Stimulated activated CD8-positive, alpha-beta memory T cell treated with anti-CD3 and anti-CD28 coated beads, Interleukin-4, amount 100 ng/mL, for 24 hours (primary cell): ENCODE data around the gene VSIG2.
A peak's percentile ranks its signal among the peaks of the same experiment; 100 is the strongest.

Experiments
- DNase-seq: peaks from one replicate; pipeline ENCODE4 v3.0.0-alpha.2; 2020; ENCODE audit warnings: low read depth

Gene VSIG2

GRCh38 chr11:124748481-124749343 lies 3.3 kb downstream of the VSIG2 start:
- no peak for DNase-seq

- DNase-seq: no peak
Observed at GRCh38 chr11:124748100-124748418, 4.0 kb downstream of the VSIG2 start.

GRCh38 chr11:124747406-124748099 lies 4.5 kb downstream of the VSIG2 start:
- no peak for DNase-seq

- DNase-seq: peak; percentile 59
Observed at GRCh38 chr11:124746621-124747243, 5.3 kb downstream of the VSIG2 start.

- no peak for DNase-seq
Observed at GRCh38 chr11:124745835-124746620, 6.0 kb downstream of the VSIG2 start.

GRCh38 chr11:124745270-124745834 lies 6.7 kb downstream of the VSIG2 start:
- DNase-seq: no peak

GRCh38 chr11:124743050-124743449 lies 9.0 kb downstream of the VSIG2 start:
- no peak for DNase-seq

GRCh38 chr11:124742555-124742954 lies 9.5 kb downstream of the VSIG2 start:
- no peak for DNase-seq

GRCh38 chr11:124740277-124740882 lies 11.7 kb downstream of the VSIG2 start:
- no peak for DNase-seq

GRCh38 chr11:124739479-124740276 lies 12.4 kb downstream of the VSIG2 start, which contains the start of gene NRGN:
Gene NRGN, plus strand, starts transcription at chr11:124739942. Its CDS starts 143 bp downstream, at chr11:124740085.
- peak; percentile 76 for DNase-seq

- no peak for DNase-seq
Observed at GRCh38 chr11:124738713-124739478, 13.2 kb downstream of the VSIG2 start.

- no peak for DNase-seq
Observed at GRCh38 chr11:124737638-124738305, 14.3 kb downstream of the VSIG2 start.

- no peak for DNase-seq
Observed at GRCh38 chr11:124736736-124737135, 15.3 kb downstream of the VSIG2 start.

GRCh38 chr11:124732230-124732629 lies 19.8 kb downstream of the VSIG2 start:
- DNase-seq: no peak

GRCh38 chr11:124729571-124729970 lies 22.5 kb downstream of the VSIG2 start:
- no peak for DNase-seq

GRCh38 chr11:124728134-124728533 lies 23.9 kb downstream of the VSIG2 start:
- DNase-seq: no peak

- no peak for DNase-seq
Observed at GRCh38 chr11:124727474-124727873, 24.6 kb downstream of the VSIG2 start.

- no peak for DNase-seq
Observed at GRCh38 chr11:124725719-124726105, 26.3 kb downstream of the VSIG2 start.
